HG03521 (cell line): Measurements from ENCODE around the gene ERVMER34-1.

Source experiments
- ATAC-seq: cut with Tn5 transposase; IDR thresholded peaks from one replicate; pipeline ENCODE4 v1.9.1; 2021; ENCODE audit warnings: mild to moderate bottlenecking, moderate library complexity; ENCODE audit not compliant: unreplicated experiment

The ERVMER34-1 gene

GRCh38 chr4:52750819-52751486 lies at the start of gene ERVMER34-1:
TSS of gene ERVMER34-1 (minus strand) at chr4:52751425. CDS start at chr4:52745520, 5,905 bp downstream.
- no peak for ATAC-seq

GRCh38 chr4:52799813-52800212 lies 48.6 kb upstream of the ERVMER34-1 start:
- no peak for ATAC-seq

GRCh38 chr4:52795533-52795932 lies 44.3 kb upstream of the ERVMER34-1 start:
- ATAC-seq = no peak

GRCh38 chr4:52791936-52792335 lies 40.7 kb upstream of the ERVMER34-1 start:
- no peak for ATAC-seq

GRCh38 chr4:52789774-52790173 lies 38.5 kb upstream of the ERVMER34-1 start:
- ATAC-seq = no peak

- no peak for ATAC-seq
These were observed 37.6 kb upstream of the ERVMER34-1 start for GRCh38 chr4:52788806-52789205.

GRCh38 chr4:52783069-52783468 lies 31.8 kb upstream of the ERVMER34-1 start:
- no peak for ATAC-seq

- no peak for ATAC-seq
These were observed 29.6 kb upstream of the ERVMER34-1 start for GRCh38 chr4:52780617-52781354.

GRCh38 chr4:52780206-52780605 lies 29.0 kb upstream of the ERVMER34-1 start:
- ATAC-seq = no peak

- no peak for ATAC-seq
These were observed 9.0 kb upstream of the ERVMER34-1 start for GRCh38 chr4:52760256-52760655.

- no peak for ATAC-seq
These were observed 4.2 kb upstream of the ERVMER34-1 start for GRCh38 chr4:52755426-52755825.

- no peak for ATAC-seq
These were observed 1.7 kb upstream of the ERVMER34-1 start for GRCh38 chr4:52752936-52753335.

- ATAC-seq = no peak
These were observed 274 bp upstream of the ERVMER34-1 start for GRCh38 chr4:52751487-52751911.

- ATAC-seq = no peak
These were observed 1.0 kb downstream of the ERVMER34-1 start for GRCh38 chr4:52750213-52750612.

GRCh38 chr4:52748432-52748831 lies 2.8 kb downstream of the ERVMER34-1 start:
- no peak for ATAC-seq

- no peak for ATAC-seq
These were observed 6.6 kb downstream of the ERVMER34-1 start for GRCh38 chr4:52744588-52744987.

GRCh38 chr4:52743444-52744019 lies 7.7 kb downstream of the ERVMER34-1 start:
- ATAC-seq = no peak

GRCh38 chr4:52729586-52729985 lies 21.6 kb downstream of the ERVMER34-1 start:
- ATAC-seq = no peak

GRCh38 chr4:52728691-52729240 lies 22.5 kb downstream of the ERVMER34-1 start:
- ATAC-seq = no peak

GRCh38 chr4:52726826-52727580 lies 24.2 kb downstream of the ERVMER34-1 start:
- ATAC-seq = no peak
